HG03135 (cell line): ENCODE measurements around the gene ALKBH7.
"Not testable (repeated sequence)": the region's sequence is repeated elsewhere in the genome, so short reads cannot be mapped to it uniquely, and the experiment has no call there.

Experiments
- ATAC-seq: cut with Tn5 transposase; IDR thresholded peaks from one replicate; pipeline ENCODE4 v1.9.1; 2021; ENCODE audit warnings: mild to moderate bottlenecking, moderate library complexity; ENCODE audit not compliant: unreplicated experiment

The ALKBH7 gene

DNA sequence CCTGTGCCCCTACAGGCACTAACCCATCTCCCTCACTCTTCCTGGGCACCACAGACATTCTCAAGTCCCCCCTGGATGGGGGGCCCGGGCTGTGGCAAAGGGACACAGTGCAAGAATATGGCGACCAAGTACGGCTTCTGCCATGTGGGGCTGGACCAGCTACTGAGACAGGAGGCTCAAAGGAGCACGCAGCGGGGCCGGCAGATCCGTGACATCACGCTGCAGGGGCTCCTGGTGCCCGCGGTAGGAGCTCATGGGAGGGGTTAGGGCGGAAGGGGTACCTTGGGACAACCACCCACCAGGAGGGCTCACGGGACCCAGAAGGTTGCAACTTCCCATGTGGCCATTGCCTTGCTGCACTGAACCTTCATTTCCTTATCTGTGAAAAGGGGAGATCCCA lies 23.7 kb downstream of the ALKBH7 start:
- ATAC-seq: no peak

GRCh38 chr19:6400062-6400944 lies 27.7 kb downstream of the ALKBH7 start:
- ATAC-seq: not testable (repeated sequence)

DNA sequence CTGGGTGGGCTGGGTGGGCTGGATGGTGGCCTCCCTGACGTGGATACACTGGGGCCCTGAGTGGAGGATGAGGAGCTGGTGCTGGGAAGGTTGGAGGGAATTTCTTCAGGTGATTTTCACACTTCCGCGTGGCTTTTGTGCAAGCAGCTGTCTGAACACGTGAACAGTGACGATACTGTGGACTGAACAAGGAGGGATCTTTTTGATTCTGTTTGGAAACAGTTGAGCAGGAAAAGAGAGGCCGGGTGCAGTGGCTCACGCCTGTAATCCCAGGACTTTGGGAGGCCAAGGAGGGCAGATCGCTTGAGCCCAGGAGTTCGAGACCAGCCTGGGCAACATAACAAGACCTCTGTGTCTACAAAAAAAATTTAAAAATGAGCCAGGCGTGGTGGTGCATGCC lies 29.5 kb downstream of the ALKBH7 start:
- ATAC-seq: no peak

DNA sequence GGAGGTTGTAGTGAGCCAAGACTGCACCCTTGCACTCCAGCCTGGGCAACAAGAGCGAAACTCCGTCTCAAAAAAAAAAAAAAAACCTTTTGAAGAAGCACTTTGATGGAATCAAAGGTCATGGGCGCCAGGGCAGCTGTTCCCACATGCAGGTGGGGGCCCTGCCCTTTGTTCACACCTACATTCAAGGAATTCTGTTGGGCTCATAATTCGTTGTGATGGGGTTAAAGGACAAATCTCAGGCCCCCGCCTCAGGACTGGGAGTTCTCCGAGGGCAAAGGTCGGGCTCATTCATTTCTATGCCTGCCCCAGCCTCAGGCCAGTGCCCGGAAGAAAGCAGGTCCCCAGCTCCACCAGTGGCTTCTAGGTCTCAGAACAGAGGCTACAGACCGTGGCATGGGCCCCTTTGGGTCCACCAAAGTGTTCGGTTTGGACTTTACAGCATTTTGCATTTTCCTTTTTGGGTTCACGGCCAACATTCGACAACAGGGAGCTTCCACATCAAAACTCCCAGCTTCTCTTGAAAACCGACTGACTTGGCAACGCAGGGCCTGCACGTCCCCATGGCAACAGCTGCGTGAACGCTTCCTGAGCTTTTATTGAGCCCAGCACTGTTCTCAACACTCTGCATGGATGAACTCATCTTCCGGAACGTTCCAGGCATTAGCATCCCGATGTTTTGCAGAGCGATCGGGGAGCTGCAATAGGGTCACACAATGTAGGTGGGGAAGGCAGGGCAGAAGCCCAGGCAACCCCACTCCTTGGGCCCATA lies 30.4 kb downstream of the ALKBH7 start:
- no peak for ATAC-seq

GRCh38 chr19:6406401-6406800 lies 33.8 kb downstream of the ALKBH7 start:
- no peak for ATAC-seq

DNA sequence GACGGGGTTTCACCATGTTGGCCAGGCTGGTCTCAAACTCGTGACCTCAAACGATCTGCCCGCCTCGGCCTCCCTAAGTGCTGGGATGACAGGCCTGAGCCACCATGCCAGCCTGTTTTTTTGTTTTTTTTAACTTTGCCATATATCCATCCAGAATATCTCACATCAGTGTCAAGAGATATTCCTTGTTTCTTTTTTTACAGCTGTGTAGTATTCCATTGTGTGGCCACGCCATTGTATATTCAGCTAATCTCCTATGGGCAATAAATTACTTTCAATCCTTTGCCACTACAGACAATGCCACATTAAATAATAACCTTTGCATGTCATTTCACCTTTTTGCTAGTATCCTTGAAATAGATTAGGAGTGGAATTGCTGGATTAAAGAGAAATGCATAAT lies 36.8 kb downstream of the ALKBH7 start:
- ATAC-seq: no peak

DNA sequence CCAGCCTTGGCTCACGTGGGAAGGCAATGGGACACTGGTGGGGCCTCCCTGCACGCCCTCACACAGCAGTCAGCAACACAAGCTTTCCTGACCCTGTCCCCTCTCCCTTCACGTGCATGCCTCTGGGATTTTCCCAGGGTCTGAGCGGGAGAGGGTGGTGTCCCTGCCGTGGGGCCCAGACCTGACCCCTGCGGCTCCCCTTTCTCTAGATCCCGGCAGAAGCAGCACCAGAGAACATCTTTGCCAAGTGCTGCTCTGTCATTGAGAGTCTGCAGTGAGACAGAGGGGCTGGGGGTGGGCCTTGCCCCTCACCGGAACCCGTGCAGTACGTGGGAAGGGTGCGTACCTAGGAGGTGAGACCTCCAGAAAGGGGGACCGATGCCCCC lies 39.5 kb downstream of the ALKBH7 start:
- no peak for ATAC-seq

DNA sequence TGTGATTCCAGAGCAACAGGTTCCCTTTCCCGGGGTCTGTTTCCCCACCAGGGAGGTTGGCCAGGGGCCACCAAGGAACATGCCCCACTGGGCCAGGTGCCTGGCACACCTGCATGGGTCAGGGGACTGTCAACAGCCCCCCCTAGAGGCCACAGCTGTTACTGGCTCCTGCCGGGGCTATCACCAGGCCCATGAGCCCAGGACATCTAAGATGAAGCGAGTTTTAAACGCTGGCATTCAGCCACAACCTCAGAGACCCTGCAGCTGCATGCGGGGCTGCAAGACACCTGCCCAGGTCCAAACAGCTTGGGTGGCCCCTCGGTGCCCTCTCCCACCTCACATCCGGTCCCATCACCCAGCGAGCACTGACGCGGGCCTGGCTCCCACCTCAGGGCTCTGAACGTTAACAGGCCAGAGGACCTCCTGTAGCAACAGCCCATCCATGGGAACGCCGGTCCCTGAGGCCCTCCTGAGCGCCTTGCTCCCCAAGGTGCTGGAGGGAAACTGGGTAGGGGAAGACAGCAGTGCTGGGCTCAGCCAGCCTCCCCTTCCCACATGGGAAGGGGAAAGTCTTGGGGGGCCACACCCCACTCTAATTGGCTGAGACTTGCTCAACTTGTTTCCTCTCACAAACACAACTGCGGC lies 40.0 kb downstream of the ALKBH7 start:
- no peak for ATAC-seq

GRCh38 chr19:6413291-6413690 lies 40.7 kb downstream of the ALKBH7 start:
- ATAC-seq: no peak

GRCh38 chr19:6413721-6414643 lies 41.4 kb downstream of the ALKBH7 start:
- no peak for ATAC-seq

DNA sequence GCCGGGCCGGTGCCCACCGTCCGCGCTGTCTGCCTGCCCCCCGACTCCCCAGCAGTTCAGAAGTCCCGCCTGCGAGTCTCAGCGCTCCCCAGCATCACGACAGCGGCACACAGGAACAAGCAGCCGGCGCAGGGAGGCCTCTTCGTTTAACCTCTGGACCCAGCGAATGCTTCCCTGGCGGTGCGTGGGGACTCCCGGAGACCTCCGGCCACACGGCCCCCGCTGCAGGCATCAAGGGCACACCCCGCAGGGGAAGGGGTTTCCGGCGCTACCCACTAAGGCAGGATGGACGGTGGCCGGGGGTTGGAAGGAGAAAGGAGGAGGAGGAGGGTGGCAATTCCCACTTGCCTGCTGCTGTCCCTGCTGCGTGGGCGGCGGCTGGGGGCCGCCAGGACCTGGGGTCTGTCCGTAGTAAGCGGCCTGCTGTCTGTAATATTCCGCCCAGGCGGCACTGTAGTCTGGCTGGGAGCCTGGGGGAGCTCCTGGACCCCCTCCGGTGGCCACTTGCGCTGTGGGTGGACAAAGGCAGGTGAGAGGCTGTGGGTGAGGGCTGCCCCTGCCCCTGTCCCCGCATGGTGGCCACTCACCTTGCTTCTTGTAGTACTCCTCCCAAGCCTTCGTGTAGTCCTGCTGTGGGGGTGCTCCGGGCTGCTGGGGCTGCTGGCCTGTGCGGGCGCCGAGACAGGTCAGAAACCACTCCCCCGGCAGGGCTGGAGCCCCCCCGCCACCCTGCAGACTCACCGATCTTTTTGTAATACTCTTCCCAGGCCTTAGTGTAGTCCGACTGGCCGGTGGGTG lies 42.4 kb downstream of the ALKBH7 start:
- ATAC-seq: no peak

- ATAC-seq: no peak
Observed at GRCh38 chr19:6415591-6416190, 43.1 kb downstream of the ALKBH7 start.

DNA sequence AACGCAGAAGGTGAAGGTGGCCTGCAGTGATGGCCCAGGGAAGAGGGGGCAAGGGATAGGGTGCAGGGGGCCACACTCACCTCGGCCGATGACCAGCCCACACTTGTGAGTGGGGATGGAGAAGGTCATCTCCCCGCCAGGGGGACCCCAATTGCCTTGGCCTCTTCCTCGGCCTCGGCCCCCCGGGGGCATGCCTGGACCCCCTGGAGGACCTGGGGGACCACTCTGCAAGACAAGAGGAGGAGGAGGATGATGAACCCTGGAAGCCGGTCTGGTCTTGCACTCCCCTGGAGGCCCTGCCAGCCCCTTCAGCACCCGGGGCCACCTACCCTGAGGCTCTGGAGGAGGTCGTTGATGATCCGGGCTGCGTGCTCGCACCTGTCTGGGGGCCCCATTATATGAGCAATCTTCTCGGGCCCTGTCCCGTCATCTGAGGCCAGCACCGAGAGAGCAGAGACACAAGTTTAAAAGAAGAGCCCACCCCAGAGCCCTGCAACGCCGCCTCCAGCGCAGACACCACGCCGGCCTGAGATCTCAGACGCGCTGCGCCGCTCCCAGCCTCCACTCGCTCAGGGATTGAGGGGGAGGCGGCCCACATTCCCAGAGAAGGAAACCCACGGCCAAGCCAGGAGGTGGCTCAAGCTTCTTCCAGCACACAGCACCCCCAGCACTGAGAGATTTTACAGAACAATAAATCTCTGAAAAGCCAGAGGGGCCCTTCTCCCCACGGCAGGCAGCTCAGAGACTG lies 44.2 kb downstream of the ALKBH7 start:
- ATAC-seq: no peak

- no peak for ATAC-seq
Observed at GRCh38 chr19:6417713-6418561, 45.3 kb downstream of the ALKBH7 start.

DNA sequence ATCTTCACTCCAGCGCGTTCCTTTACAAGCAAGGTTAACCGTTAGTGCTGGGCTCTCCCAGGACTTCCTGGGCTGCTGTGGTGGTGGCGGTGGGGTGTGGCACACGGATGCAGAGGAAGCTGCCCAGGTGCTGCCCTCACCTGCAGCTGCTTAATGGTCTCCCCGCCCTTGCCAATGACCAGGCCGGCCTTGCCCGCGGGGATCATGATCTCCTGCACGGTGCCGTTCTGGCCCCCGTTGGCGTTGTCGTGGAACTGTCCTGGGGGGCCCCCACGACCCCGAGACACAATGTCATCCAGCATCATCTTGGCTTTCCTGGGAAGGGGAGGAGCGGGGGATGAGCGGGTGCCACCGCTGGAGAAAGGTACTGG lies 46.0 kb downstream of the ALKBH7 start:
- no peak for ATAC-seq

- no peak for ATAC-seq
Observed at GRCh38 chr19:6421075-6422014, 48.8 kb downstream of the ALKBH7 start.
